Progenitor cell of endocrine pancreas (in vitro differentiated cells): ENCODE measurements around the gene FCHSD2. TPM values are rescaled to one million over a fixed set of nuclear protein-coding genes. Genes with fewer than 3 reads are reported as not detected.

ENCODE experiments used
- DNase-seq: peaks from one replicate; pipeline ENCODE4 v3.0.0; 2021; ENCODE audit warnings: low spot score; ENCODE audit not compliant: unreplicated experiment
- H3K27ac Mint-ChIP-seq: 2 replicates; pipeline ENCODE4 v1.8.0; 2021; ENCODE audit warnings: mild to moderate bottlenecking, moderate library complexity, mixed read lengths
- H3K27me3 Mint-ChIP-seq: 2 replicates; pipeline ENCODE4 v1.8.0; 2021; ENCODE audit warnings: mixed read lengths
- H3K36me3 Mint-ChIP-seq: 2 replicates; pipeline ENCODE4 v1.8.0; 2022; ENCODE audit warnings: mixed read lengths; ENCODE audit not compliant: insufficient read depth
- H3K4me1 Mint-ChIP-seq: 2 replicates; pipeline ENCODE4 v1.8.0; 2021; ENCODE audit warnings: low read depth, mixed read lengths
- H3K4me3 Mint-ChIP-seq: 2 replicates; pipeline ENCODE4 v1.8.0; 2021; ENCODE audit warnings: low read depth, mild to moderate bottlenecking, moderate library complexity, mixed read lengths
- H3K9me3 Mint-ChIP-seq: 2 replicates; pipeline ENCODE4 v1.8.0; 2021; ENCODE audit warnings: low read depth, mixed read lengths
- total RNA-seq: library from RNA; stranded (reverse); gene quantifications from 2 replicates; pipeline ENCODE4 v1.2.1, GENCODE V29; 2021
- TF ChIP-seq, protein P1 (sequence below): fragments of 200-600 bp; sonication (generic); IDR thresholded peaks from one replicate; pipeline ENCODE4 v1.5.0; 2021; ENCODE audit warnings: antibody characterized with exemption, mild to moderate bottlenecking; ENCODE audit not compliant: unreplicated experiment

FCHSD2 gene
- total RNA-seq, 1 donor from 2014 or later = 35.4 TPM

DNA sequence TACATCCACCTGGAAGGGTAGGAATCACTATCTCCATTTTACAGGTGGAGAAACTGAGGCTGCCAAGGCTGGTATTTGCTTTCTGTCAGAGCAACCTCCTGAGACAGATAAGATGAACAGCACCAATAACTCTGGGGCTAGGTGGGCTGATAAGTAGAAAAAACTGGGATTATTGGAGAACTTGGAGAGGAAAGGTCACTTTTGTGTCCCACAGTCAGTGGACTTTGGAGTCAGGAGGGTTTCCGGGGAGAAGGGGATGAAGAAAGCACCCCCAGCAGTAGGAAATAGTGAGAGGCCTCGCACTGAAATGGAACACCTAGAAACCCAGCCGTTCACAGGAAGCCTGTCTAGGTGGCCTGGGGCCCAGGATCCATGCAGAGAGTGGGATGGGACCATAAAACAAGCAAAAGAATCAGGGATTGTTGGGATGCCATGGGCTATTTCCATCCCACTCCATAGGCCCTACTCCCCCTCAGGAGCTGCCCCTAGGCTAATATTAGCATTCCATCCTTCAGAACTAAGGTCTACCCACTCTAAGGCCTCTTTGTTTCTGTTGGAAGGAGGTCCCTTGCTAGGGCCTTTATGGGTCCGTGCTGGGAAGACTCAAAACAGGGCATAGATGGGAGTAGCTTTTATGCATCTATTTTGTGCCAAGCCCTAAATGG, 31.0 kb upstream of the FCHSD2 start:
- Mint-ChIP-seq H3K4me1 (peaks cover 15% of the 10 kb centered on the region), H3K36me3 (no peaks in the 10 kb centered on the region), H3K27me3 (peaks cover 4% of the 10 kb centered on the region), H3K4me3 (no peak overlapping the region), H3K27ac (no peak overlapping the region), H3K9me3 (no peaks in the 10 kb centered on the region)
- TF ChIP-seq, protein P1, sequence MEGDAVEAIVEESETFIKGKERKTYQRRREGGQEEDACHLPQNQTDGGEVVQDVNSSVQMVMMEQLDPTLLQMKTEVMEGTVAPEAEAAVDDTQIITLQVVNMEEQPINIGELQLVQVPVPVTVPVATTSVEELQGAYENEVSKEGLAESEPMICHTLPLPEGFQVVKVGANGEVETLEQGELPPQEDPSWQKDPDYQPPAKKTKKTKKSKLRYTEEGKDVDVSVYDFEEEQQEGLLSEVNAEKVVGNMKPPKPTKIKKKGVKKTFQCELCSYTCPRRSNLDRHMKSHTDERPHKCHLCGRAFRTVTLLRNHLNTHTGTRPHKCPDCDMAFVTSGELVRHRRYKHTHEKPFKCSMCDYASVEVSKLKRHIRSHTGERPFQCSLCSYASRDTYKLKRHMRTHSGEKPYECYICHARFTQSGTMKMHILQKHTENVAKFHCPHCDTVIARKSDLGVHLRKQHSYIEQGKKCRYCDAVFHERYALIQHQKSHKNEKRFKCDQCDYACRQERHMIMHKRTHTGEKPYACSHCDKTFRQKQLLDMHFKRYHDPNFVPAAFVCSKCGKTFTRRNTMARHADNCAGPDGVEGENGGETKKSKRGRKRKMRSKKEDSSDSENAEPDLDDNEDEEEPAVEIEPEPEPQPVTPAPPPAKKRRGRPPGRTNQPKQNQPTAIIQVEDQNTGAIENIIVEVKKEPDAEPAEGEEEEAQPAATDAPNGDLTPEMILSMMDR = no peak
- no peak for DNase-seq

- Mint-ChIP-seq H3K4me3 (no peak overlapping the region), H3K9me3 (no peaks in the 10 kb centered on the region), H3K36me3 (no peaks in the 10 kb centered on the region), H3K27ac (no peak overlapping the region), H3K27me3 (peaks cover 6% of the 10 kb centered on the region), H3K4me1 (peaks cover 14% of the 10 kb centered on the region)
- no peak for DNase-seq
- TF ChIP-seq, protein P1 = no peak
Measured at GRCh38 chr11:73171436-73172161, 29.5 kb upstream of the FCHSD2 start.

DNA sequence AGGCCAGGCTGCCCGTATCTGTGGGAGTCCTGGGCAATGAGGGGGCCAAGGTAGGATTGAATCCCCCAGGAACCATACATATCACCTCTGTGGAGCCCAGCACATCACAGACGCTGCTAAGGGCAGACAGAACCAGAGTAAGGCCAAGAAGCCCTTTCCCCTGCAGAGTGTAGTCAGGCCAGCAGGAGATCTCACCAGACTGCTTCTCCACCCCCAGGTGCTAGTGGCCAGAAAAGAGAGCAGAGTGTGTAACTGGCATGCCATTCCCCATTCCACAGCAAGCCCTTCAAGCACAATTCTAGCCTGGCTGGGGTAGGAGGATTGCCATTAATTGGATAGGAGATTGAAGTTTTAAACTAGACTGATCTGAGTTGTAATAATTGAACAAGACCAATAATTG, 28.0 kb upstream of the FCHSD2 start:
- DNase-seq = no peak
- TF ChIP-seq, protein P1 = no peak
- Mint-ChIP-seq H3K4me1 (peaks cover 4% of the 10 kb centered on the region), H3K9me3 (no peaks in the 10 kb centered on the region), H3K27me3 (peaks cover 5% of the 10 kb centered on the region), H3K4me3 (no peak overlapping the region), H3K36me3 (no peaks in the 10 kb centered on the region), H3K27ac (no peak overlapping the region)

DNA sequence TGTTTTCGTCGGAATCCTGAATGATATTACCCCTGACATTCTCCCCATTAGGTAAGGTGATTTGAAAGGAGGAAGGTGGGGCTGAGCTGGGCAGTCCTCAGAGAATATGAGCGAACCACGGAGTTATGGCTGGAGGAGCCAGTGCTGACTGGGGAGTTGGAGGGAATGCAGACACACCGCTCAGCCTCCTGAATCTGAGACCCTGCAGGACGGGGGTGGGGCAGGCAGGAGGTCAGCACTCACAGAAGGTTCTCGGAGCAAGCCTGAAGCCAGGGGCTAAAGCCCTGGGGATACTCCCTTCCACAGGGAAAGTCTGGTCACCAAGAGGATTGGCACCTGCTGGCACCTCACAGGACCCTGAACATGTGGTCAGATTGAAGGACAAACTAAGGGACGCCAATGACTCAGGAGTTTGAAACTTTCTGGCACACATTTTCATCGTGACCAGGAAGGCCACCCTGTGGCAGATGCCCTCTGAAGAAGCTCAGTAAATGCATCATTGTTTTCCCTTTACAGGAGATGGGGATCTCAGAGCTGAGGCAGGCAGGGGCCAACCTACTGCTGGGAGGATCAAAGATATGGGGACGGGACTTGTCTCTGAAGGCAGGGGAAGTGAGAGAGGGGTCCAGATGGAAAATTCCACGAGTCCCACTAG, 26.9 kb upstream of the FCHSD2 start:
- TF ChIP-seq, protein P1 = no peak
- Mint-ChIP-seq H3K36me3 (no peaks in the 10 kb centered on the region), H3K27ac (no peak overlapping the region), H3K27me3 (peaks cover 5% of the 10 kb centered on the region), H3K9me3 (no peaks in the 10 kb centered on the region), H3K4me1 (peaks cover 4% of the 10 kb centered on the region), H3K4me3 (no peak overlapping the region)
- no peak for DNase-seq

- Mint-ChIP-seq H3K27me3 (peaks cover 5% of the 10 kb centered on the region), H3K4me3 (no peak overlapping the region), H3K27ac (no peak overlapping the region), H3K4me1 (no peaks in the 10 kb centered on the region), H3K36me3 (no peaks in the 10 kb centered on the region), H3K9me3 (no peaks in the 10 kb centered on the region)
- DNase-seq = no peak
- TF ChIP-seq, protein P1 = no peak
Measured at GRCh38 chr11:73167363-73167954, 25.3 kb upstream of the FCHSD2 start.
